K562 (cell line): ENCODE data around the gene CSNK1A1. TPM values are rescaled to one million over a fixed set of nuclear protein-coding genes. Genes with fewer than 3 reads are reported as not detected.

Source experiments
- ATAC-seq: fragments of 200-7000 bp; cut with Tn5 transposase; 3 replicates; pipeline ENCODE4 v1.9.1; 2020; ENCODE audit warnings: moderate library complexity
- BruUV-seq: library from RNA; stranded (reverse); fragments of 400-500 nt; replicated peaks from 2 replicates; lab custom pipeline; 2021; lab: Mats Ljungman, UMichigan
- CTCF ChIA-PET: fragments of 300-600 bp; formaldehyde crosslinking; extraction: SDS; loops from one replicate; lab custom pipeline; 2021; ENCODE audit warnings: low intra/inter-chr PET ratio; lab: Yijun Ruan, JAX
- POLR2A ChIA-PET: fragments of 300-600, 350-650 bp; sonication (Branson Sonifier 250); formaldehyde crosslinking; extraction: SDS; loops from one replicate; lab custom pipeline; 2021; ENCODE audit warnings: antibody characterized with exemption, inconsistent platforms; lab: Yijun Ruan, JAX
- DNase-seq, 4 experiments: peaks; one replicate each; pipeline versions ENCODE4 v3.0.0 to v3.0.0-alpha.2; 2011 to 2018; ENCODE audit warnings: low spot score in 3 of 4, mixed read lengths in 3 of 4; ENCODE audit errors: extremely low read depth in 1 of 4
- FAIRE-seq: peaks from 2 replicates; lab custom pipeline; 2011; peaks lifted over from hg19 to GRCh38; lab: Jason Lieb, UNC
- H2AFZ ChIP-seq: 2 replicates; pipeline ENCODE4 v1.6.0; 2011; ENCODE audit warnings: low read depth, low read length, control low read depth, inconsistent platforms
- H3K27ac ChIP-seq: fragments of 200-600 bp; 3 replicates; pipeline ENCODE4 v1.8.0; 2011; ENCODE audit warnings: low read depth, mild to moderate bottlenecking, control low read depth, inconsistent platforms, low read length, moderate library complexity, mixed read lengths; ENCODE audit errors: extremely low read depth
- H3K27me3 ChIP-seq, 2 experiments: fragments of 300-600 bp in 1 of 2; 2 replicates in 1 of 2; 3 replicates in 1 of 2; pipeline versions ENCODE4 v1.6.0 to v1.8.0; 2011; ENCODE audit warnings: inconsistent platforms in 2 of 2, low read length in 2 of 2, mild to moderate bottlenecking in 1 of 2, mixed read lengths in 1 of 2, moderate library complexity in 1 of 2; ENCODE audit not compliant: control insufficient read depth in 2 of 2, insufficient read depth in 2 of 2
- H3K36me3 ChIP-seq: fragments of 300-600 bp; 3 replicates; pipeline ENCODE4 v1.8.0; 2011; ENCODE audit warnings: mild to moderate bottlenecking, low read length, inconsistent platforms; ENCODE audit not compliant: control insufficient read depth, insufficient read depth
- H3K4me1 ChIP-seq, 2 experiments: fragments of 200-600 bp in 1 of 2; replicated peaks in 1 of 2; 2 replicates in 1 of 2; 3 replicates in 1 of 2; pipeline versions ENCODE4 v1.5.1 to v1.8.0; 2011; ENCODE audit warnings: inconsistent platforms in 2 of 2, low read length in 2 of 2, mild to moderate bottlenecking in 1 of 2, mixed read lengths in 1 of 2, moderate library complexity in 1 of 2; ENCODE audit not compliant: control insufficient read depth in 2 of 2, insufficient read depth in 2 of 2
- H3K4me2 ChIP-seq: 2 replicates; pipeline ENCODE4 v1.6.1; 2011; ENCODE audit warnings: low read length, control low read depth, inconsistent platforms, mixed read lengths; ENCODE audit not compliant: insufficient read depth
- H3K4me3 ChIP-seq: fragments of 200-600 bp; sonication (generic), shearing (Covaris generic); 2 replicates; pipeline ENCODE4 v1.5.1; 2016; ENCODE audit warnings: control low read depth, inconsistent platforms
- H3K79me2 ChIP-seq: fragments of 200-600 bp; 3 replicates; pipeline ENCODE4 v1.8.0; 2011; ENCODE audit warnings: low read length, inconsistent platforms; ENCODE audit not compliant: control insufficient read depth, insufficient read depth
- H3K9ac ChIP-seq, 2 experiments: 2 replicates each; pipeline versions ENCODE4 v1.6.0 to v1.6.1; 2011; ENCODE audit warnings: low read depth in 2 of 2, low read length in 2 of 2, control low read depth in 1 of 2, inconsistent platforms in 1 of 2, mild to moderate bottlenecking in 1 of 2, mixed read lengths in 1 of 2; ENCODE audit not compliant: insufficient read depth in 1 of 2
- H3K9me1 ChIP-seq: one replicate; pipeline ENCODE4 v1.6.0; 2011; ENCODE audit warnings: inconsistent platforms, mild to moderate bottlenecking, low read length, moderate library complexity; ENCODE audit not compliant: control insufficient read depth, insufficient read depth
- H3K9me3 ChIP-seq: replicated peaks from 2 replicates; pipeline ENCODE4 v1.5.1; 2011; ENCODE audit warnings: low read depth, low read length, inconsistent platforms; ENCODE audit not compliant: control insufficient read depth, insufficient read depth
- H4K20me1 ChIP-seq: replicated peaks from 2 replicates; pipeline ENCODE4 v1.6.1; 2011; ENCODE audit warnings: low read length, inconsistent platforms, mixed read lengths; ENCODE audit not compliant: control insufficient read depth, insufficient read depth
- FOXO4 ChIP-seq: fragments of 450-650 bp; formaldehyde crosslinking; IDR thresholded peaks from 2 replicates; pipeline ENCODE4 v1.4.0; 2020; ENCODE audit warnings: mild to moderate bottlenecking, moderate library complexity
- KDM1A ChIP-seq, 2 experiments: fragments of 450-650 bp; IDR thresholded peaks; 2 replicates each; pipeline ENCODE4 v1.6.1; 2016; ENCODE audit warnings: mild to moderate bottlenecking in 2 of 2
- MEF2A ChIP-seq: IDR thresholded peaks from 2 replicates; pipeline ENCODE4 v1.6.1; 2011; ENCODE audit warnings: low read depth, mild to moderate bottlenecking, low read length, moderate library complexity; ENCODE audit not compliant: control insufficient read depth
- MEIS2 ChIP-seq: fragments of 450-650 bp; IDR thresholded peaks from 2 replicates; pipeline ENCODE4 v1.6.1; 2014; ENCODE audit warnings: mild to moderate bottlenecking; ENCODE audit not compliant: partially characterized antibody
- NR1H2 ChIP-seq: sonication (generic); formaldehyde crosslinking; IDR thresholded peaks from 2 replicates; pipeline ENCODE4 v1.4.0; 2020; ENCODE audit warnings: mild to moderate bottlenecking, missing genetic modification reagents
- PTTG1 ChIP-seq: fragments of 450-650 bp; IDR thresholded peaks from 2 replicates; pipeline ENCODE4 v1.6.1; 2016; ENCODE audit warnings: low read depth, mild to moderate bottlenecking, missing genetic modification characterization, missing compliant biosample characterization
- RBM15 ChIP-seq: fragments of 200-400 bp; formaldehyde crosslinking; IDR thresholded peaks from 2 replicates; pipeline ENCODE4 v1.6.1; 2018; ENCODE audit warnings: mild to moderate bottlenecking, low read length, moderate library complexity; ENCODE audit not compliant: insufficient read depth
- RBM39 ChIP-seq: fragments of 200-400 bp; formaldehyde crosslinking; optimal IDR thresholded peaks from 2 replicates; pipeline ENCODE3; 2018; ENCODE audit warnings: low read depth, low read length
- SMARCA4 ChIP-seq: fragments of 450-650 bp; IDR thresholded peaks from 2 replicates; pipeline ENCODE4 v1.6.1; 2016
- ZKSCAN8 ChIP-seq: fragments of 200-800 bp; sonication (Bioruptor generic); IDR thresholded peaks from 2 replicates; pipeline ENCODE4 v1.6.1; 2016; ENCODE audit warnings: missing genetic modification characterization, missing compliant biosample characterization
- ZNF282 ChIP-seq: sonication (generic); formaldehyde crosslinking; IDR thresholded peaks from 2 replicates; pipeline ENCODE4 v1.8.1; 2023; ENCODE audit warnings: missing genetic modification reagents
- ZNF655 ChIP-seq: fragments of 250-450 bp; sonication (Bioruptor Pico); IDR thresholded peaks from 2 replicates; pipeline ENCODE4 v1.5.0; 2021
- WGBS: fragments of 100-300 bp; shearing (Covaris generic); methylation state at CpG from one replicate; pipeline ENCODE4 v1.1.6; 2016; ENCODE audit warnings: low coverage, mixed read lengths; ENCODE audit not compliant: insufficient coverage; ENCODE audit errors: missing lambda C conversion rate; 5-methylcytosine and 5-hydroxymethylcytosine counted together
- in situ Hi-C: fragments of 300-500 bp; cut with MboI; formaldehyde crosslinking; loops from 4 replicates; pipeline ENCODE4 v1.15.0; 2018; ENCODE audit warnings: inconsistent platforms, mixed read lengths
- intact Hi-C: fragments of 100-400 bp; cut with micrococcal nuclease; formaldehyde crosslinking; loops from 2 replicates; pipeline ENCODE4 v1.14.2; 2022
- polyA plus RNA-seq, 8 experiments: library from polyadenylated mRNA; depleted of rRNA in 4 of 8; stranded (reverse) in 5 of 8; unstranded in 3 of 8; fragments of >200 nt; fragmentation: Nextera tagmentation in 2 of 8; fragmentation: Illumina TruSeq in 1 of 8; extraction: Ambion mirVana in 2 of 8; extraction: Trizol in 1 of 8; gene quantifications; 2 replicates each; pipeline versions ENCODE4 v1.2.1 to v1.2.3, GENCODE V29; 2011 to 2014; ENCODE audit warnings: inconsistent platforms in 1 of 8, missing spikeins in 1 of 8
- total RNA-seq, 7 experiments: library from RNA; depleted of rRNA in 6 of 7; stranded (reverse); fragments of >200 nt in 6 of 7; fragmentation: Illumina TruSeq in 2 of 7; extraction: Trizol in 2 of 7; gene quantifications; 2 replicates each; pipeline versions ENCODE4 v1.2.1 to v1.2.3, GENCODE V29; 2011 to 2021; ENCODE audit warnings: low replicate concordance in 1 of 7
- TF ChIP-seq, protein P1 (sequence below), 2 experiments: fragments of 250-450 bp in 1 of 2; fragments of 450-650 bp in 1 of 2; sonication (Bioruptor Pico) in 1 of 2; IDR thresholded peaks; 2 replicates each; pipeline versions ENCODE4 v1.6.1 to v1.8.0; 2016 to 2021; ENCODE audit warnings: mild to moderate bottlenecking in 2 of 2, moderate library complexity in 2 of 2, missing compliant biosample characterization in 1 of 2, missing genetic modification characterization in 1 of 2
- TF ChIP-seq, protein P2 (sequence below): sonication (generic); formaldehyde crosslinking; IDR thresholded peaks from 2 replicates; pipeline ENCODE4 v1.8.0; 2022; ENCODE audit warnings: mild to moderate bottlenecking, missing genetic modification reagents

Gene CSNK1A1
- total and polyA plus RNA-seq, 9 of the 15 experiments (the other 6 are each of a cell fraction or from before 2014, with no cell fraction given), result 49.1 to 196 (median 154) TPM

GRCh38 chr5:149459891-149460290, 91.3 kb downstream of the CSNK1A1 start (continued):
- TF ChIP-seq RBM15, result no peak
- TF ChIP-seq, all 486 proteins: peak for 0

GRCh38 chr5:149457393-149457763, 93.9 kb downstream of the CSNK1A1 start:
- Histone ChIP-seq H3K4me3 (no peak overlapping the region), H3K4me1 (peaks cover 28 to 40% of the 10 kb centered on the region in 2 experiments), H3K27me3 (no peaks in the 10 kb centered on the region), H3K9ac (peak overlapping the region; percentile 18 to 82; a peak in 3 of 4 replicates), H4K20me1 (no peaks in the 10 kb centered on the region), H3K9me3 (no peaks in the 10 kb centered on the region), H3K4me2 (no peak overlapping the region; the same call in 1 of the 2 replicates), H2AFZ (no peak overlapping the region), H3K9me1 (peaks cover 4% of the 10 kb centered on the region), H3K36me3 (no peaks in the 10 kb centered on the region), H3K79me2 (no peaks in the 10 kb centered on the region), H3K27ac (peak overlapping the region; percentile 59; the same call in 2 of the 3 replicates)
- ChIA-PET POLR2A (interaction anchor here (2.6 kb wide), 1 partner anchor 10 kb away, joined by 18 read pairs; no protein-coding TSS in a partner anchor), CTCF (no interaction called here)
- no peak for FAIRE-seq
- ATAC-seq, result peak; percentile 1
- no TSS peak for BruUV-seq
- no peak for TF ChIP-seq KDM1A (IDR thresholded peaks at IDR 0.05)
- no peak for TF ChIP-seq ZKSCAN8 (CRISPR knock-in tag)
- TF ChIP-seq, protein P1, sequence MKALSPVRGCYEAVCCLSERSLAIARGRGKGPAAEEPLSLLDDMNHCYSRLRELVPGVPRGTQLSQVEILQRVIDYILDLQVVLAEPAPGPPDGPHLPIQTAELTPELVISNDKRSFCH (CRISPR knock-in tag; IDR thresholded peaks at IDR 0.05), result no peak
- TF ChIP-seq, protein P1 (tag; IDR thresholded peaks at IDR 0.05), result no peak
- TF ChIP-seq MEF2A, result no peak
- no peak for TF ChIP-seq ZNF655
- TF ChIP-seq RBM39, result no peak
- TF ChIP-seq SMARCA4, result no peak
- TF ChIP-seq, protein P2, sequence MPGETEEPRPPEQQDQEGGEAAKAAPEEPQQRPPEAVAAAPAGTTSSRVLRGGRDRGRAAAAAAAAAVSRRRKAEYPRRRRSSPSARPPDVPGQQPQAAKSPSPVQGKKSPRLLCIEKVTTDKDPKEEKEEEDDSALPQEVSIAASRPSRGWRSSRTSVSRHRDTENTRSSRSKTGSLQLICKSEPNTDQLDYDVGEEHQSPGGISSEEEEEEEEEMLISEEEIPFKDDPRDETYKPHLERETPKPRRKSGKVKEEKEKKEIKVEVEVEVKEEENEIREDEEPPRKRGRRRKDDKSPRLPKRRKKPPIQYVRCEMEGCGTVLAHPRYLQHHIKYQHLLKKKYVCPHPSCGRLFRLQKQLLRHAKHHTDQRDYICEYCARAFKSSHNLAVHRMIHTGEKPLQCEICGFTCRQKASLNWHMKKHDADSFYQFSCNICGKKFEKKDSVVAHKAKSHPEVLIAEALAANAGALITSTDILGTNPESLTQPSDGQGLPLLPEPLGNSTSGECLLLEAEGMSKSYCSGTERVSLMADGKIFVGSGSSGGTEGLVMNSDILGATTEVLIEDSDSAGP (CRISPR knock-in tag), result no peak
- peak; percentile 24 for TF ChIP-seq MEIS2
- TF ChIP-seq ZNF282 (CRISPR knock-in tag), result 0 out of 2 replicates have a peak, but pooled peaks have one; percentile 56
- no peak for TF ChIP-seq NR1H2 (CRISPR knock-in tag)
- TF ChIP-seq FOXO4 (CRISPR knock-in tag), result no peak
- TF ChIP-seq PTTG1, result no peak
- WGBS, result 70% methylated on average over 5 of the region's 5 CpGs
- in situ Hi-C loops (no loop called here), intact Hi-C loops (loop anchor here (2.0 to 10.0 kb wide), 2 partner anchors 29 to 347 kb away; no protein-coding TSS in a partner anchor)
- DNase-seq, result no peak
